HFFc6 (cell line): ENCODE data around the gene FXN. TPM values are rescaled to one million over a fixed set of nuclear protein-coding genes. Genes with fewer than 3 reads are reported as not detected.
"Not testable (repeated sequence)": the region's sequence is repeated elsewhere in the genome, so short reads cannot be mapped to it uniquely, and the experiment has no call there.

ENCODE experiments used
- DNase-seq: peaks from one replicate; pipeline ENCODE4 v3.0.0-alpha.2; 2018
- H3K27ac Mint-ChIP-seq: 2 replicates; pipeline ENCODE4 v1.8.0; 2020; ENCODE audit warnings: mild to moderate bottlenecking, mixed read lengths
- H3K27me3 Mint-ChIP-seq: 2 replicates; pipeline ENCODE4 v1.8.0; 2021; ENCODE audit warnings: mild to moderate bottlenecking, moderate library complexity, mixed read lengths; ENCODE audit not compliant: insufficient read depth
- H3K36me3 Mint-ChIP-seq: 2 replicates; pipeline ENCODE4 v1.8.0; 2021; ENCODE audit warnings: low read depth, mixed read lengths
- H3K4me1 Mint-ChIP-seq: 2 replicates; pipeline ENCODE4 v1.8.0; 2020; ENCODE audit warnings: low read depth, mixed read lengths
- H3K4me3 Mint-ChIP-seq: 2 replicates; pipeline ENCODE4 v1.8.0; 2020; ENCODE audit warnings: mild to moderate bottlenecking, moderate library complexity, mixed read lengths
- H3K9me3 Mint-ChIP-seq: 2 replicates; pipeline ENCODE4 v1.8.0; 2020; ENCODE audit warnings: mild to moderate bottlenecking, mixed read lengths
- total RNA-seq, 6 experiments: library from RNA; stranded (reverse); fragmentation: NEBNext Ultra II Directional; extraction: Animal tissue kit (Norgen Biotek cat#: 25700); gene quantifications; 2 replicates in 1 of 6; 3 replicates in 5 of 6; pipeline ENCODE4 v1.2.3, GENCODE V29; 2021
- TF ChIP-seq, protein P1 (sequence below): fragments of 200-600 bp; sonication (generic); IDR thresholded peaks from 2 replicates; pipeline ENCODE4 v1.5.0; 2021; ENCODE audit warnings: antibody characterized with exemption, mild to moderate bottlenecking

FXN gene
- total RNA-seq, 6 experiments from 2014 or later = 17.3 to 22.3 (median 18.5) TPM

DNA sequence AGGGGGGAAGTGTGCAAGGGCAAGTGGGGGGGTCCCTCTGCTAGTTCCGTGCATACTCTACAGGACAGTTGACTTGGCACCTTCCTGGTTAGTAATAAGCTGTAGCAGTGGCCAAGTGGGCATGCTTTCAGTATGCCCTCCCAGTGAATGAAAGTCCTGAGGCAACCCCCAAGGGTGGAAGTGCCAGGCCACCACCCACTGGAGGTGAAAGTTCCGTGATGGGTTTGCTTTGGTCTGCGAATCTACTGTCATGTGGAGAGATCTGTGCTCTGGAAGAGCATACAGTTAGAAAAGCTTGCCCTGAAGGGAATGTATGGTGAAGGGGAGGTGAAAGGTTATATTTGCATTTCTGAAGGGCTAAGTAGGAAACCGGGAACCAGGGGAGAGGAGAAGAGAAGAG lies 10.3 kb downstream of the FXN start:
- no peaks in the 10 kb centered on the region for H3K9me3 Mint-ChIP-seq
- no peak overlapping the region for H3K4me3 Mint-ChIP-seq
- H3K27me3 Mint-ChIP-seq = no peaks in the 10 kb centered on the region; the same call in 1 of the 2 replicates
- H3K4me1 Mint-ChIP-seq = peaks cover 9% of the 10 kb centered on the region
- DNase-seq = no peak
- H3K36me3 Mint-ChIP-seq = peaks cover 5% of the 10 kb centered on the region; the same call in 1 of the 2 replicates
- TF ChIP-seq, protein P1, sequence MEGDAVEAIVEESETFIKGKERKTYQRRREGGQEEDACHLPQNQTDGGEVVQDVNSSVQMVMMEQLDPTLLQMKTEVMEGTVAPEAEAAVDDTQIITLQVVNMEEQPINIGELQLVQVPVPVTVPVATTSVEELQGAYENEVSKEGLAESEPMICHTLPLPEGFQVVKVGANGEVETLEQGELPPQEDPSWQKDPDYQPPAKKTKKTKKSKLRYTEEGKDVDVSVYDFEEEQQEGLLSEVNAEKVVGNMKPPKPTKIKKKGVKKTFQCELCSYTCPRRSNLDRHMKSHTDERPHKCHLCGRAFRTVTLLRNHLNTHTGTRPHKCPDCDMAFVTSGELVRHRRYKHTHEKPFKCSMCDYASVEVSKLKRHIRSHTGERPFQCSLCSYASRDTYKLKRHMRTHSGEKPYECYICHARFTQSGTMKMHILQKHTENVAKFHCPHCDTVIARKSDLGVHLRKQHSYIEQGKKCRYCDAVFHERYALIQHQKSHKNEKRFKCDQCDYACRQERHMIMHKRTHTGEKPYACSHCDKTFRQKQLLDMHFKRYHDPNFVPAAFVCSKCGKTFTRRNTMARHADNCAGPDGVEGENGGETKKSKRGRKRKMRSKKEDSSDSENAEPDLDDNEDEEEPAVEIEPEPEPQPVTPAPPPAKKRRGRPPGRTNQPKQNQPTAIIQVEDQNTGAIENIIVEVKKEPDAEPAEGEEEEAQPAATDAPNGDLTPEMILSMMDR = no peak
- no peak overlapping the region for H3K27ac Mint-ChIP-seq

DNA sequence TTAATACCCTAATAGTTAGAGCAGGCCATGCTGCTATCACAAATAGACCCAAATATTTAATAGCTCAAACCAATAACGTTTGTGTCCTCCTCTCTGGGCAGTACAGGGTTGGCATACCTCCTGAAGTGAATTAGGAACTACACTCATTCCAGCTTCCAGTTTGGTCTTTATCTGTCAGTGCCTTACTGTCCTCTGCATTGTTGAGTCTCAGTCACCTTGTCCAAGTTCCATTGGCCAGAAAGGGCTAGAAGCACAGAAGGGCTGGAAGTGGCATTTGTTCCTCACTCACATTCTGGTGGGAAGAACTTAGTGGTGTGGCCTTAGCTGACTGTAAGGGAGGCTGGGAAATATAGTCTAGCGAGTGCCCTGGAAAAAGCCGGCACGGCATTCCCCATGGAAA lies 11.2 kb downstream of the FXN start:
- no peaks in the 10 kb centered on the region for H3K9me3 Mint-ChIP-seq
- peaks cover 9% of the 10 kb centered on the region for H3K4me1 Mint-ChIP-seq
- no peak overlapping the region for H3K4me3 Mint-ChIP-seq
- peaks cover 5% of the 10 kb centered on the region; the same call in 1 of the 2 replicates for H3K36me3 Mint-ChIP-seq
- DNase-seq = no peak
- no peak overlapping the region for H3K27ac Mint-ChIP-seq
- H3K27me3 Mint-ChIP-seq = no peaks in the 10 kb centered on the region; the same call in 1 of the 2 replicates
- TF ChIP-seq, protein P1 = no peak

DNA sequence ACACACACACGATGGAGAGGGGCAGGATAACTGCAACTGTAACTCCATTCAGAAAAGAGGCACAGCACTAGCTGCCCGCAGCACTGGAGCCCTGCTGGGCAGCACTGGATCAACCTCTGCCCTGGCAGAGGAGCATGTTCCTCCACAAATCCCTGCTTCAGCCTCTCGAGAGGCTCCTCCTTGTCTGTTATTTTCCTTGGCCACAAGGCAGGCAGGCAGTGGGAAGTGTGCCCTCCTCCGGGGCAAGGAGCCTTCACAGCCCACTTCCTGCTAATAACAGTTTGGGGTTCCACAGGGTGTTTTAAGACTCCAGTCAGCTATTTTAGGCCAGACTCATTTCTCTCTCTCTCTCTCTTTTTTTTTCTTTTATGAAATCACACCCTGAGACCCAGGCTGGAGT lies 11.8 kb downstream of the FXN start:
- no peak overlapping the region for H3K27ac Mint-ChIP-seq
- peaks cover 5% of the 10 kb centered on the region; the same call in 1 of the 2 replicates for H3K36me3 Mint-ChIP-seq
- peaks cover 9% of the 10 kb centered on the region for H3K4me1 Mint-ChIP-seq
- no peak for DNase-seq
- H3K9me3 Mint-ChIP-seq = no peaks in the 10 kb centered on the region
- TF ChIP-seq, protein P1 = no peak
- no peak overlapping the region for H3K4me3 Mint-ChIP-seq
- no peaks in the 10 kb centered on the region; the same call in 1 of the 2 replicates for H3K27me3 Mint-ChIP-seq

DNA sequence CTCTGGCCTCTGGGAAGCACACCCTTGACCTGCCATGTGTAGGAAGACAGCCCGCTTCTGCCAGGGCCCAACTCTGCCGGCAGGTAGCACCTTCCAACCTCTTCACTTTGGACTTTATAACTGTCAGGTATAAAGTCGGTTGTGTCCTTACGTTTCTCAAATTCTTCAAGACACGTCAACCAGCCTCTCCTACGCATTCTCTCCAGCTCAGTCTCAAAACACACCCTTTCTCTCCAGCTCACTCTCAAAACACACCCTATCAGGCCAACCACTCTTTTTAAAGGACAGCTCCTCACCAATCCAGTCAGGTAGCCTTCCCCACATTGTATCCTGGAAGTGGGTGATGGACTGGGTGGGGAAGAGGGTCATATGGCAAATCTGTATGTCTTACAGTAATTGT lies 13.5 kb downstream of the FXN start:
- no peak for DNase-seq
- H3K27ac Mint-ChIP-seq = no peak overlapping the region
- no peaks in the 10 kb centered on the region; the same call in 1 of the 2 replicates for H3K27me3 Mint-ChIP-seq
- peaks cover 9% of the 10 kb centered on the region for H3K4me1 Mint-ChIP-seq
- no peaks in the 10 kb centered on the region for H3K9me3 Mint-ChIP-seq
- H3K4me3 Mint-ChIP-seq = no peak overlapping the region
- TF ChIP-seq, protein P1 = no peak
- H3K36me3 Mint-ChIP-seq = peaks cover 5% of the 10 kb centered on the region; the same call in 1 of the 2 replicates

DNA sequence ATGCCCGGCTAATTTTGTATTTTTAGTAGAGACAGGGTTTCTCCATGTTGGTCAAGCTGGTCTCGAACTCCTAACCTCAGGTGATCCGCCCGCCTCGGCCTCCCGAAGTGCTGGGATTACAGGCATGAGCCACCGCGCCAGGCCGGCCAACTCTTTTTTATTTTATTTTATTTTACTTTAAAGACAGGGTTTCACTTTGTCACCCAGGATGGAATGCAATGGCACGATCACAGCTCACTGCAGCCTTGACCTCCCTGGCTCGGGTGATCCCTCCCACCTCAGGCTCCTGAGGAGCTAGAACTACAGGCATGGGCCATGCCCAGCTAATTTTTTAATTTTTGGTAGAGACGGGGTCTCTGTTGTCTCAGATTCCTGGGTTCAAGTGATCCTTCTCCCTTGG lies 15.4 kb downstream of the FXN start:
- H3K36me3 Mint-ChIP-seq, H3K4me3 Mint-ChIP-seq, DNase-seq: not testable (repeated sequence)

DNA sequence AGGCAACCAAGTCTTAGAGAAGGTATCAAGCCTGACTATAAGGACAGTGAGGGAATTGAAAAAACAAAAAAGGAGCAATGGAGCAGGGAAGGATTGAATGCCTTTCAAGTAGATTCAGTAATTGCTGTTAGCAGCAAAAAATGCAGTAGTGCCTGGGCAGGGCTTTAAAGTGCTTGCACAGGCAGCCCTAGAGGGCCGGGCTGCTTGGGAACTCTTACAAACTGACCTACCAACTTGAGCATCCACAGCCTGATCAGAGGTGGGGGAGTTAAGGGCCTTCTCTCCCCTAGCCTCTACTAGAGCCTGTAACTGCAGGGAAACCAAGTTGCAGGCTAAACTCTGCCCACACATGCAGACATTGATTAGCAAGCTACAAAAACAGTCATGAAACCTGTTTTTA lies 19.4 kb downstream of the FXN start:
- TF ChIP-seq, protein P1 = no peak
- Mint-ChIP-seq H3K4me1 (peaks cover 6% of the 10 kb centered on the region), H3K27ac (no peak overlapping the region), H3K9me3 (no peaks in the 10 kb centered on the region), H3K27me3 (no peaks in the 10 kb centered on the region; the same call in 1 of the 2 replicates), H3K4me3 (no peak overlapping the region), H3K36me3 (peaks cover 8% of the 10 kb centered on the region)
- no peak for DNase-seq

More for the DNA sequence above, 15.4 kb downstream of the FXN start:
- H3K4me1 Mint-ChIP-seq, H3K9me3 Mint-ChIP-seq, H3K27ac Mint-ChIP-seq, H3K27me3 Mint-ChIP-seq: not testable (repeated sequence)
